RPMI7951 (cell line): ENCODE measurements around the gene CA12. TPM values are rescaled to one million over a fixed set of nuclear protein-coding genes. Genes with fewer than 3 reads are reported as not detected.

Source experiments
- DNase-seq: peaks from one replicate; pipeline ENCODE4 v3.0.0-alpha.2; 2012; ENCODE audit warnings: low read depth
- total RNA-seq: library from RNA; depleted of rRNA; stranded (reverse); fragments of >200 nt; shearing (Covaris generic); gene quantifications from 2 replicates; pipeline ENCODE4 v1.2.3, GENCODE V29; 2014

The CA12 gene
- total RNA-seq, 1 experiment from 2014 or later: 30.2 TPM

GRCh38 chr15:63402498-63403253, 21.0 kb upstream of the CA12 start:
- peak; percentile 55 for DNase-seq

GRCh38 chr15:63401714-63402497, 20.3 kb upstream of the CA12 start:
- DNase-seq: no peak

GRCh38 chr15:63401078-63401477, 19.4 kb upstream of the CA12 start:
- DNase-seq: no peak

GRCh38 chr15:63398456-63398855, 16.8 kb upstream of the CA12 start:
- DNase-seq: no peak

- no peak for DNase-seq
Observed at GRCh38 chr15:63396152-63396928, 14.7 kb upstream of the CA12 start.

GRCh38 chr15:63395730-63396151, 14.1 kb upstream of the CA12 start:
- no peak for DNase-seq

GRCh38 chr15:63392361-63393009, 10.8 kb upstream of the CA12 start:
- no peak for DNase-seq

- DNase-seq: no peak
Observed at GRCh38 chr15:63391669-63392360, 10.2 kb upstream of the CA12 start.

- no peak for DNase-seq
Observed at GRCh38 chr15:63390689-63391088, 9.0 kb upstream of the CA12 start.

- DNase-seq: no peak
Observed at GRCh38 chr15:63389902-63390670, 8.4 kb upstream of the CA12 start.

GRCh38 chr15:63388511-63388910, 6.9 kb upstream of the CA12 start:
- no peak for DNase-seq

- no peak for DNase-seq
Observed at GRCh38 chr15:63387748-63388493, 6.3 kb upstream of the CA12 start.

GRCh38 chr15:63385911-63386531, 4.4 kb upstream of the CA12 start:
- DNase-seq: no peak

- DNase-seq: no peak
Observed at GRCh38 chr15:63384906-63385305, 3.3 kb upstream of the CA12 start.

- DNase-seq: no peak
Observed at GRCh38 chr15:63382966-63383710, 1.5 kb upstream of the CA12 start.

GRCh38 chr15:63380808-63381282, 801 bp downstream of the CA12 start:
- peak; percentile 15 for DNase-seq

- no peak for DNase-seq
Observed at GRCh38 chr15:63380151-63380807, 1.4 kb downstream of the CA12 start.
